MM.1S (cell line): ENCODE results near the gene KCNQ5.

ENCODE experiments used
- EZH2 ChIP-seq: fragments of 300-600 bp; sonication (generic); optimal IDR thresholded peaks from 2 replicates; pipeline ENCODE3; 2017; ENCODE audit warnings: low read depth, mild to moderate bottlenecking, antibody characterized with exemption, low read length, mixed read lengths
- TF ChIP-seq, protein P1 (sequence below): fragments of 300-600 bp; sonication (generic); IDR thresholded peaks from 2 replicates; pipeline ENCODE4 v1.5.1; 2016; ENCODE audit warnings: antibody characterized with exemption, low read length, mixed read lengths

DNA sequence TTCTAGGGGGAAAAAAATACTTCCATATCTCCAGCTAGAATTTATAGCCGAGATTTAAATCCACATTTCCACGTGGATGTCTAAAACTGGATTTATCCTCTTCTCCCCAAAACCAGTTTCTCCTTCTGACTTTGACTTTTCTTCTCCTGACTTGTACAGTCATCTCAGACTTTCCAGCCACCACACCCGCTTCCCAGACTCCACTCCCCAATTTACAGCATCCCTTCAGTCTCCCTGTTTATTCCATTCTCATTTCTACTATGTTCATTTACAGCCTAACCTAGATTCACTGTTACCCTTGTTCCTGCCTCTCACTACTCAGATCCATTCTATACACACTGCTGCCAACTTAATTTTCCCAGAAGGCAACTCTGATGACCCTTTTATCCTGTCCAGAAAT is 378.6 kb downstream of the KCNQ5 start:
- TF ChIP-seq, protein P1, sequence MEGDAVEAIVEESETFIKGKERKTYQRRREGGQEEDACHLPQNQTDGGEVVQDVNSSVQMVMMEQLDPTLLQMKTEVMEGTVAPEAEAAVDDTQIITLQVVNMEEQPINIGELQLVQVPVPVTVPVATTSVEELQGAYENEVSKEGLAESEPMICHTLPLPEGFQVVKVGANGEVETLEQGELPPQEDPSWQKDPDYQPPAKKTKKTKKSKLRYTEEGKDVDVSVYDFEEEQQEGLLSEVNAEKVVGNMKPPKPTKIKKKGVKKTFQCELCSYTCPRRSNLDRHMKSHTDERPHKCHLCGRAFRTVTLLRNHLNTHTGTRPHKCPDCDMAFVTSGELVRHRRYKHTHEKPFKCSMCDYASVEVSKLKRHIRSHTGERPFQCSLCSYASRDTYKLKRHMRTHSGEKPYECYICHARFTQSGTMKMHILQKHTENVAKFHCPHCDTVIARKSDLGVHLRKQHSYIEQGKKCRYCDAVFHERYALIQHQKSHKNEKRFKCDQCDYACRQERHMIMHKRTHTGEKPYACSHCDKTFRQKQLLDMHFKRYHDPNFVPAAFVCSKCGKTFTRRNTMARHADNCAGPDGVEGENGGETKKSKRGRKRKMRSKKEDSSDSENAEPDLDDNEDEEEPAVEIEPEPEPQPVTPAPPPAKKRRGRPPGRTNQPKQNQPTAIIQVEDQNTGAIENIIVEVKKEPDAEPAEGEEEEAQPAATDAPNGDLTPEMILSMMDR = no peak
- no peak for TF ChIP-seq EZH2
